PFSK-1 (cell line): ENCODE data around the gene SLC22A13.

Experiments
- POLR2AphosphoS5 ChIP-seq: IDR thresholded peaks from 2 replicates; pipeline ENCODE4 v1.6.1; 2012; ENCODE audit warnings: low read depth, mild to moderate bottlenecking, control low read depth, low read length, moderate library complexity
- REST ChIP-seq, 2 experiments: IDR thresholded peaks; 2 replicates each; pipeline versions ENCODE4 v1.6.1 to v1.8.0; 2011 to 2012; ENCODE audit warnings: low read depth in 2 of 2, low read length in 2 of 2, control low read depth in 1 of 2, inconsistent platforms in 1 of 2, mild to moderate bottlenecking in 1 of 2, moderate library complexity in 1 of 2; ENCODE audit not compliant: insufficient read depth in 1 of 2
- TAF1 ChIP-seq: IDR thresholded peaks from 2 replicates; pipeline ENCODE4 v1.6.1; 2012; ENCODE audit warnings: low read length, control low read depth, borderline replicate concordance; ENCODE audit not compliant: insufficient read depth

GRCh38 chr3:38313695-38314094 is 48.1 kb downstream of the SLC22A13 start:
- TF ChIP-seq POLR2AphosphoS5 (no peak), REST (IDR thresholded peaks at IDR 0.05; ENCODE audit: insufficient read depth in 1 of 2, low read depth in 2 of 2, low read length in 2 of 2) (no peak), TAF1 (no peak)
